Amniotic stem cell (primary cell): Measurements from ENCODE around the gene RBM44.
"Not testable (repeated sequence)": the region's sequence is repeated elsewhere in the genome, so short reads cannot be mapped to it uniquely, and the experiment has no call there.

Experiments used
- DNase-seq: peaks from one replicate; lab custom pipeline; 2025; lab: John Stamatoyannopoulos, UW

Gene RBM44

GRCh38 chr2:237783678-237784077 lies 14.9 kb upstream of the RBM44 start:
- DNase-seq, result not testable (repeated sequence)

- no peak for DNase-seq
Observed at GRCh38 chr2:237786936-237787335, 11.6 kb upstream of the RBM44 start.

- no peak for DNase-seq
Observed at GRCh38 chr2:237790353-237790752, 8.2 kb upstream of the RBM44 start.

- DNase-seq, result no peak
Observed at GRCh38 chr2:237791977-237792727, 6.4 kb upstream of the RBM44 start.

GRCh38 chr2:237797253-237797652 lies 1.3 kb upstream of the RBM44 start:
- no peak for DNase-seq

- no peak for DNase-seq
Observed at GRCh38 chr2:237799060-237799428, 465 bp downstream of the RBM44 start.

- DNase-seq, result no peak
Observed at GRCh38 chr2:237801466-237801865, 2.9 kb downstream of the RBM44 start.

GRCh38 chr2:237806334-237806733 lies 7.8 kb downstream of the RBM44 start:
- no peak for DNase-seq

GRCh38 chr2:237815637-237816036 lies 17.1 kb downstream of the RBM44 start:
- DNase-seq, result no peak

GRCh38 chr2:237816531-237816930 lies 18.0 kb downstream of the RBM44 start:
- DNase-seq, result no peak

- peak; percentile 37 for DNase-seq
Observed at GRCh38 chr2:237818066-237818473, 19.5 kb downstream of the RBM44 start.

GRCh38 chr2:237819231-237819630 lies 20.7 kb downstream of the RBM44 start:
- DNase-seq, result no peak

- DNase-seq, result no peak
Observed at GRCh38 chr2:237820421-237820820, 21.8 kb downstream of the RBM44 start.

GRCh38 chr2:237823544-237823943 lies 25.0 kb downstream of the RBM44 start:
- no peak for DNase-seq

GRCh38 chr2:237824085-237824484 lies 25.5 kb downstream of the RBM44 start:
- DNase-seq, result no peak

- no peak for DNase-seq
Observed at GRCh38 chr2:237827421-237827987, 28.9 kb downstream of the RBM44 start.

GRCh38 chr2:237830522-237830921 lies 31.9 kb downstream of the RBM44 start:
- DNase-seq, result no peak

- no peak for DNase-seq
Observed at GRCh38 chr2:237833546-237833945, 35.0 kb downstream of the RBM44 start.

GRCh38 chr2:237835372-237835771 lies 36.8 kb downstream of the RBM44 start:
- DNase-seq, result no peak

GRCh38 chr2:237841051-237841450 lies 42.5 kb downstream of the RBM44 start:
- DNase-seq, result no peak

GRCh38 chr2:237848940-237849339 lies 50.4 kb downstream of the RBM44 start:
- not testable (repeated sequence) for DNase-seq

- no peak for DNase-seq
Observed at GRCh38 chr2:237854295-237854694, 55.7 kb downstream of the RBM44 start.

- DNase-seq, result no peak
Observed at GRCh38 chr2:237857791-237858190, 59.2 kb downstream of the RBM44 start.
